Activated CD8-positive, alpha-beta T cell treated with anti-CD3 and anti-CD28 coated beads, Interleukin-2, amount 10 ng/mL, durations not matched to agents 7 days and 5 days (primary cell): ENCODE results near the gene TMEM198. TPM values are rescaled to one million over a fixed set of nuclear protein-coding genes. Genes with fewer than 3 reads are reported as not detected.
A peak's percentile ranks its signal among the peaks of the same experiment; 100 is the strongest.

ENCODE experiments used
- ATAC-seq: fragments of 150-1000 bp; cut with Tn5 transposase; one replicate; pipeline ENCODE4 v1.10.0; 2021; ENCODE audit warnings: moderate library complexity
- CTCF ChIA-PET: fragments of 350-600 bp; sonication (Branson Sonifier 250); formaldehyde crosslinking; loops from one replicate; lab custom pipeline; 2021; ENCODE audit warnings: antibody characterized with exemption; lab: Charles Lee
- POLR2A ChIA-PET: fragments of 350-600 bp; sonication (Branson Sonifier 250); formaldehyde crosslinking; loops from one replicate; lab custom pipeline; 2021; ENCODE audit warnings: antibody characterized with exemption; lab: Charles Lee
- DNase-seq: peaks from one replicate; pipeline ENCODE4 v3.0.0-alpha.2; 2020
- H3K27ac Mint-ChIP-seq: one replicate; pipeline ENCODE4 v1.8.0; 2021; ENCODE audit warnings: mild to moderate bottlenecking, mixed read lengths
- H3K27me3 Mint-ChIP-seq: one replicate; pipeline ENCODE4 v1.8.0; 2021; ENCODE audit warnings: low read depth, mixed read lengths
- H3K36me3 Mint-ChIP-seq: one replicate; pipeline ENCODE4 v1.8.0; 2021; ENCODE audit warnings: low read depth, mixed read lengths
- H3K4me1 Mint-ChIP-seq: one replicate; pipeline ENCODE4 v1.8.0; 2021; ENCODE audit warnings: low read depth, mixed read lengths
- H3K4me3 Mint-ChIP-seq: one replicate; pipeline ENCODE4 v1.8.0; 2021; ENCODE audit warnings: mild to moderate bottlenecking, mixed read lengths
- H3K9me3 Mint-ChIP-seq: one replicate; pipeline ENCODE4 v1.8.0; 2022; ENCODE audit warnings: mixed read lengths; ENCODE audit not compliant: insufficient read depth
- total RNA-seq, 2 experiments: library from RNA; stranded (reverse); gene quantifications; one replicate each; pipeline ENCODE4 v1.2.3, GENCODE V29; 2021

The TMEM198 gene
- total RNA-seq, 2 experiments from 2014 or later = 0.47 to 0.60 TPM

DNA sequence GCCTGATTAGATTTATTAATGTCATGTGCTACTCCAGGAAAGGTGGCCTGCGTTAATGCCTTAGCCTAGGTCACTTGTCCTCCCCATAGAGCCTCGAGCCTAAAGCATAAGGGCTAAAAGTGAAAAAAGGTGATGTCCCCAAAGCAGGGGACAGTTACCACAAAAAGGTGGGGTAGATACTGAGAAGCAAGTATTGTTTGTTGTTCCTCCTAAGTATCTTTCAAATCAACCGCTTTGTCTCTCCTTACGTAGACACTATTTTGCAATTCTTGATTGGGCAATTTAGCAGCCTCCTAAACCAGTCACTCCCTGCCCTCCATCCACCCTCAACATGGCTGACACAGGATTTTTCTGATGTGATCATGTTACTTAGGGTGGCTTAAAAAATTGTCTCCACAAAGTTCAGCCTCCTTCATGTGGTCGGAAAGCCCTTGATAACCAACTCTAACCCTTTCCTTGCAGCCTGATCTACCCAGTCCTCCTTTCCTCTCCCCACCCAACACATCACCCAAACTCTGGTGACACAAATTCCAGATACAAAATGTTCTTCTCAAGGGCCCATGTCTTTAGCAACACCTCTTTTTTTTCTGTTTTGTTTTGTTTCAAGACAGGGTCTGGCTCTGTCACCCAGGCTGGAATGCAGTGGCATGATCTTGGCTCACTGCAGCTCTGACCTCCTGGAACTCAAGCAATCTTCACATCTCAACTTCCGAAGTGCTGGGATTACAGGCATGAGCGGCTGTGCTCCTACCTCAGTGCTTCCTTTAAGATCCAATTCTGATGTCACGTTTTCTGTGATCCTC is 35.2 kb downstream of the TMEM198 start:
- Mint-ChIP-seq H3K27me3 (peaks cover 12% of the 10 kb centered on the region), H3K27ac (no peak overlapping the region), H3K9me3 (no peaks in the 10 kb centered on the region), H3K4me1 (no peaks in the 10 kb centered on the region), H3K4me3 (no peak overlapping the region), H3K36me3 (no peaks in the 10 kb centered on the region)
- DNase-seq (no peak), ATAC-seq (no peak)
- ChIA-PET POLR2A (no interaction called here), CTCF (interaction anchor here (1.2 kb wide), 1 partner anchor 37 kb away, joined by 7 read pairs; no protein-coding TSS in a partner anchor)

DNA sequence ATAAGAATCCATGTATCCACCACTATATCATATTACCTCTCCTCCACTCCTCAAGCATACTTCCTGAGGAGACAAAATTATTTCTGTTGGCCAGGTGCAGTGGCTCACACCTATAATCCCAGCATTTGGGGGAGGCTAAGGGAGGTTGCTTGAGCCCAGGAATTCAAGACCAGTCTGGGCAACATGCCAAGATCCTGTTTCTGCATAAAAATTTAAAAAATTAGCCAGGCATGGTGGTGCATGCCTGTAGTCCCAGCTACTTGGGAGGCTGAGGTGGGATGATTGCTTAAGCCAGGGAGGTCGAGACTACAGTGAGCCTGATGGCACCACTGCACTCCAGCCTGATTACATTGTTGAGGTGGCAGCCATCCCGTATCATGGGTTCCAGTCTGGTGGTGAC is 37.5 kb downstream of the TMEM198 start:
- no peak overlapping the region for H3K27ac Mint-ChIP-seq
- peaks cover 12% of the 10 kb centered on the region for H3K27me3 Mint-ChIP-seq
- no peaks in the 10 kb centered on the region for H3K9me3 Mint-ChIP-seq
- H3K4me1 Mint-ChIP-seq = no peaks in the 10 kb centered on the region
- H3K4me3 Mint-ChIP-seq = no peak overlapping the region
- ATAC-seq = no peak
- CTCF ChIA-PET = interaction anchor here (1.5 kb wide), 1 partner anchor 13 kb away, joined by 3 read pairs; no protein-coding TSS in a partner anchor
- H3K36me3 Mint-ChIP-seq = no peaks in the 10 kb centered on the region
- DNase-seq = no peak
- POLR2A ChIA-PET = no interaction called here

DNA sequence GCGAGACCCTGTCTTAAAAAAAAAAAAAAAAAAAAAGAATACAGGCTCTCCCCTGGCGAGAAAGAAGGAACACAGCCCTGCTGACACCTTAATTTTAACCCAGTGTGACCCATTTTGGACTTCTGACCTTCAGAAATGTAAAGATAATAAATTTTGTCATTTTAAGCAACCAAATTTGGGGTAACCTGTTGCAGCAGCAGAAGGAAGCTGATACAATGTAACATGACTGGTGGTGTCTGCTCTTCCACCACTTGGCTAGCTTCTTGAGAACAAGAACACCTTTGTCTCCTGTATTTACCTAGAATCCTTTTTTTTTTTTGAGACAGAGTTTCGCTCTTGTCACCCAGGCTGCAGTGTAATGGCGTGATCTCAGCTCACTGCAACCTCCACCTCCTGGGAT is 47.3 kb downstream of the TMEM198 start:
- DNase-seq (no peak), ATAC-seq (no peak)
- CTCF ChIA-PET = interaction anchor here (1.0 kb wide), 1 partner anchor 52 kb away, joined by 4 read pairs; no protein-coding TSS in a partner anchor
- POLR2A ChIA-PET = no interaction called here
- Mint-ChIP-seq H3K4me1 (peaks cover 6% of the 10 kb centered on the region), H3K36me3 (no peaks in the 10 kb centered on the region), H3K4me3 (no peak overlapping the region), H3K9me3 (no peaks in the 10 kb centered on the region), H3K27ac (no peak overlapping the region), H3K27me3 (peaks cover 11% of the 10 kb centered on the region)

DNA sequence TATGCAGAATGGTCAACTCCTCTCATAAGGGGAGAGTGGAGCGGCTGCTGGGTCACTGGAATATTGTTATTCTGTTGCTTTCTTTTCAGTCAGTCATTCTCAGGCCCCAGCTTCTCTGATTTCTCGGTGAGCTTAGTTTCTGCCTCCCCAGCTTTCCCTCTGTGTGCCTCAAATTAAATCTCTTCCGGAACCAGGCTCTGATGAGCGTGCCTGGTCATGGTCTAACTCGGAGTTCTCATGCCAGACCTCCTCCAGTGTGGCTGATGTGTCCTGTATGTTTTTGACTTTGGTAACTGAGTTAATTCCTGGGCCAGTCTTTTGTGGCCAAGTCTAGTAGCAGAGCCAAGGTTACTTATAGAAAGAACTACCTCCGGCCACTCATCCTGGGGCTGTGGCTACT is 48.9 kb downstream of the TMEM198 start:
- ATAC-seq (no peak), DNase-seq (no peak)
- Mint-ChIP-seq H3K4me1 (peaks cover 18% of the 10 kb centered on the region), H3K36me3 (no peaks in the 10 kb centered on the region), H3K4me3 (no peak overlapping the region), H3K9me3 (no peaks in the 10 kb centered on the region), H3K27ac (no peak overlapping the region), H3K27me3 (peaks cover 11% of the 10 kb centered on the region)
- CTCF ChIA-PET = no interaction called here
- POLR2A ChIA-PET = no interaction called here

DNA sequence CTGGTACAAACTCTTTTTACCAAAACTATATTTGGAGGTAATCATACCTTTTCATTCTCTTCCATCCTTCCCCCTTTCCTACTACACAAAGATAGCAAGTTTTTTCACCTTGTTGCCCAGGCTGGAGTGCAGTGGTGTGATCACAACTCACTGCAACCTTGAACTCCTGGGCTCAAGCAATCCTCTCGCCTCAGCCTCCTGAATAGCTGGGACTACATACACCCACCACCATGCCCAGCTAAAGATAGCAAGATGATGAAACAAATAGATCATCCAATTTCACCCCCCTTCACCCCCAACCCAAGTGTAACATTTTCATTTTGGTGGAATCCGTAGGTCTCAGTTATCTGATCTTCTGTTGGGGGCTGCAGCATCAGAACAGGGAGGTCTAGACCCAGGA is 49.3 kb downstream of the TMEM198 start:
- Mint-ChIP-seq H3K4me1 (peaks cover 20% of the 10 kb centered on the region), H3K36me3 (no peaks in the 10 kb centered on the region), H3K27ac (no peak overlapping the region), H3K4me3 (no peak overlapping the region), H3K9me3 (no peaks in the 10 kb centered on the region), H3K27me3 (peaks cover 11% of the 10 kb centered on the region)
- ATAC-seq = no peak
- no peak for DNase-seq
- ChIA-PET POLR2A (no interaction called here), CTCF (no interaction called here)

DNA sequence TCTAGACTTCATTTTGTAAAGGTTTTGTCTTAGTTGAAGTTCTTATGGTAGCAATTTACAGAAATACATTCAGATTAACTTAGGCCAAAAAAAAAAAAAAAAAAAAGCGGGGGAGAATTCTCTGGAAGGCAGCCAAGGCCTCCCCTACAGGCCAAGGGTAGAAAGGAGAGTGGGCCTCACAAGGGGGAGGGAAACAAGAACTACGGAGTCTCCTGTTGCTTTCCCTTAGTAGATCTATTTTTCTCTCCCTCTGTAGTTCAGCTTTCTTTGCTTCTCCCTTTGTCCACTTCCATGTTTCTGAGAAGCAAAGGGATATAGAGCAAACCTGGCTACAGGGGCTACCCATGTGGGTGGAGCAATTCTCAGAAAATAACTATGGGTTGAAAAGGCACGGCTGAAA is 51.4 kb downstream of the TMEM198 start:
- ATAC-seq = no peak
- H3K27ac Mint-ChIP-seq = no peak overlapping the region
- CTCF ChIA-PET = interaction anchor here (0.9 to 1.3 kb wide), 3 partner anchors 35 to 65 kb away, joined by 3 read pairs; no protein-coding TSS in a partner anchor
- no peaks in the 10 kb centered on the region for H3K36me3 Mint-ChIP-seq
- H3K9me3 Mint-ChIP-seq = no peaks in the 10 kb centered on the region
- H3K4me3 Mint-ChIP-seq = no peak overlapping the region
- POLR2A ChIA-PET = no interaction called here
- no peak for DNase-seq
- H3K27me3 Mint-ChIP-seq = peaks cover 11% of the 10 kb centered on the region
- peaks cover 32% of the 10 kb centered on the region for H3K4me1 Mint-ChIP-seq

DNA sequence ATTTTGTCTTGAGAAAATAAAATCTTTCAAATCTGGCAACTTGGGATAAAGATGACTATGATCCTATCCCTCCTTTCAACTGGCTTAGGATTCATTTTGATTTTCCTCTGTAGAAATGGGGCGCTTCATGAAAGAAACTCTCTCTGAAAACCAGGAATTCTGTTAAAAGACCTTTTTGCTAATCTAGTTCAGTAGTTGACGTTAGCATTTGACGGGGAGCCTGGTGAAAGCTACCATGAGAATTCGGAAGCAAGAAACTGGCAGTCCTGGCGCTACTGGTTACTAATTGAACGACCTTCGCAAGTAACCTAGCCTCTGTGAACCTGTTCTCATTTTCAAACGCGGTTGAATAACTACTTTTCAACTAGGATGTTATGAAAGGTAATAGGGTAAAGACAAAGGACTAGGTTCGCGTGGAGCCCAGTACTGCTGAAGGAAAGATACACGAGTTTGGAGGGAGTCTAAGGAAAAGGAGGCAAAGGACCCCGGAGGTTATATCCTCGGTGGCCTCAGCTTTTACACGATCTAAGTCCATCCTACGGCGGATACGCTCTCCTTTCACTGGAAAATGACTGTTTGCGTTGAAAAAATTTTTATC is 53.2 kb downstream of the TMEM198 start:
- ChIA-PET CTCF (interaction anchor here (1.1 to 4.5 kb wide), 6 partner anchors 37 to 302 kb away, joined by 3 to 22 read pairs (median 8); partner anchors contain the start of genes CHPF and GMPPA), POLR2A (interaction anchor here (0.5 to 2.0 kb wide), 4 partner anchors 13 to 68 kb away, joined by 3 to 4 read pairs (median 4); no protein-coding TSS in a partner anchor)
- DNase-seq (no peak), ATAC-seq (peak; percentile 5)
- Mint-ChIP-seq H3K36me3 (peaks cover 3% of the 10 kb centered on the region), H3K27me3 (peaks cover 11% of the 10 kb centered on the region), H3K4me1 (peaks cover 32% of the 10 kb centered on the region), H3K4me3 (peak overlapping the region; percentile 94), H3K27ac (peak overlapping the region; percentile 89), H3K9me3 (no peaks in the 10 kb centered on the region)

DNA sequence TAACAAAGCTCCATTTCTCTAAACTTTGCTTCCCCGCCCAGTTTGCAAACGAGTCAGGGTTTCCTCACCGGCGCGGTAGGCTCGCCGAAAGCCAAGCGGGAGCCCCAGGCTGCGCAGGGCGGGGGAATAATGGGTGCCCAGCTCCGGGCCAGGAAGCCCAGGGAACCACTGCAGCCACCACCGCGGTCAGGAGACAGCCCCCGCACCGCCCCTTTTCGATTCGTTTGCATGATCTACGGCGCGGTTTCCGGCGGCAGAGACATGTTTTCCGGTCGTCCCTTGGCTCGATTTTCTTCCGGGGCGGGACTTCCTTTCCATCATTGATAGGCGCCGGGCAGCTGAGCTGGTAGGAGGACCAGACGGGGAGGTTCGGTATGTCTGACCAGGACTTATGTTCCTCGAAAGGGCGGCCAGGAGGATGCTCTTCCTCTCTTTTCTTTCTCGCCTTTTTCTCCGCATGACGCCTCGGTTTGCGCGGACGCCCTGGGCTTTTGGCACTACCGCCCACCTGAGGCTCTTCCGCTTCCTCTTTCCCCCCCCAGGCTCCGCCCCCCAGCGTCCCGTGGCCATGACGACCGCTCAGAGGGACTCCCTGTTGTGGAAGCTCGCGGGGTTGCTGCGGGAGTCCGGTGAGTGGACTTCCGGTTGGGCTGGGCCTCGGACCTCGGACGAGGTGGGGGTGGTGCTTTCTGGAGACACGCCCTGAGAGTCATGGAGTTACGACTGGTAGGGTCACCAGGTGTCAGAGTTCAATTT is 53.9 kb downstream of the TMEM198 start, which contains the start of gene STK11IP:
Gene STK11IP, plus strand, starts transcription at position 306 of the 756 bp plus-strand sequence. Its CDS starts 263 bp downstream, at position 569.
- CTCF ChIA-PET = interaction anchor here (1.1 to 4.5 kb wide), 6 partner anchors 37 to 303 kb away, joined by 3 to 22 read pairs (median 8); partner anchors contain the start of genes CHPF and GMPPA
- peak within 1 kb of the TSS; percentile 89 for H3K27ac Mint-ChIP-seq
- peaks cover 6% of the 10 kb centered on the region for H3K36me3 Mint-ChIP-seq
- POLR2A ChIA-PET = interaction anchor here (0.5 to 2.0 kb wide), 5 partner anchors 13 to 67 kb away, joined by 3 to 4 read pairs (median 4); no protein-coding TSS in a partner anchor
- peaks cover 9% of the 10 kb centered on the region for H3K27me3 Mint-ChIP-seq
- peak; percentile 96 for DNase-seq
- peaks cover 32% of the 10 kb centered on the region for H3K4me1 Mint-ChIP-seq
- peak; percentile 92 for ATAC-seq
- H3K4me3 Mint-ChIP-seq = peak within 1 kb of the TSS; percentile 94
- H3K9me3 Mint-ChIP-seq = no peaks in the 10 kb centered on the region

DNA sequence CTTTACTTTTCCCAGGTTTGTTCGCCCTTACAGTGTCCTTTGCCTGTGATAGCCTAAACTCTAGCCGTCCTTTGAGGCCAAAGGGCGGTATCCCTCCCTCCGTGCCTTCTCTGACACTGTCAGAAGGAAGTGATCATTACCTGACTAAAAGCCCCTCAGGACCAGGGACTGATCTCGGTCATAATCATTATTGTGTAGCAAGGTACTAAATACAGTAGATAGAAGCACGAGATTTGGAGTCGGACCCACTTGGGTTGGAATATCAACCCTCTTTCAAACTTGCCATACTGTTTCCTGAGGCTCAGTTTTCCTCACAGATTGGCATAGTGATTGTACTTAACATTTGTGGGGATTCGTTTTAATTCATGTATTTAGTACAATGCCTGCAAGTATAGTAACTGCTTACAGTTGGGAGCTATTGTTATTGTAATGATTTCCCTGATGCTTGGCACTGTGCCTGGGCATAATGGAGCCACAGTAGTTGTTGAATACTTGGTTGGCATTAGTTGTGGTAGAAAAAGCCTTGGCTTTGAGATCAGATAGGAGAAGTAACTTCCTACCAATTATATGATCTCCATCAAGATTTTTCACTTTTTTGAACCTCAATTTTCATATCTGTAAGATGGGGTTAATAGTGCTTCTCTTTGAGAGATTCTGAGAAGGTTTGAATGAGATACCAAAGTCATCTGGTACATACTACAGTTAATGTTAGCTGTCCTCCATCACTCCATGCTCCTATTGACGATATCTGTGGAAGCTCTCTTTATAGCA is 54.7 kb downstream of the TMEM198 start:
- Mint-ChIP-seq H3K36me3 (peaks cover 7% of the 10 kb centered on the region), H3K27me3 (peaks cover 4% of the 10 kb centered on the region), H3K4me1 (peaks cover 32% of the 10 kb centered on the region), H3K4me3 (peak overlapping the region; percentile 94), H3K9me3 (no peaks in the 10 kb centered on the region), H3K27ac (peak overlapping the region; percentile 89)
- ATAC-seq = no peak
- POLR2A ChIA-PET = interaction anchor here (1.2 to 2.0 kb wide), 2 partner anchors 48 to 55 kb away, joined by 3 to 4 read pairs; no protein-coding TSS in a partner anchor
- CTCF ChIA-PET = interaction anchor here (1.3 to 4.5 kb wide), 3 partner anchors 38 to 57 kb away, joined by 3 to 22 read pairs (median 18); partner anchors contain the start of gene CHPF
- DNase-seq = no peak
